Thyroid gland (tissue), 4 donors: Measurements from ENCODE around the gene B4GALT3. TPM values are rescaled to one million over a fixed set of nuclear protein-coding genes. Genes with fewer than 3 reads are reported as not detected.

Experiments
- DNase-seq, 2 donors: peaks; one replicate each; pipeline ENCODE4 v3.0.0-alpha.2; 2019
- H3K27ac ChIP-seq, 3 donors: fragments of 200-600 bp; sonication (generic); 1 replicate in 2 of 3; 2 replicates in 1 of 3; pipeline ENCODE4 v1.5.1; 2016 to 2019; ENCODE audit warnings: mild to moderate bottlenecking in 1 of 3, moderate library complexity in 1 of 3
- H3K27me3 ChIP-seq: fragments of 200-600 bp; sonication (generic); one replicate; pipeline ENCODE4 v1.5.1; 2019
- H3K36me3 ChIP-seq, 2 donors: fragments of 200-600 bp; sonication (generic); one replicate each; pipeline ENCODE4 v1.5.1; 2016 to 2019
- H3K4me1 ChIP-seq, 2 donors: fragments of 200-600 bp; sonication (generic); one replicate each; pipeline ENCODE4 v1.5.1; 2017 to 2019
- H3K4me3 ChIP-seq, 3 donors: fragments of 200-600 bp; sonication (generic); replicated peaks in 1 of 3; 1 replicate in 2 of 3; 2 replicates in 1 of 3; pipeline ENCODE4 v1.5.1; 2016; ENCODE audit warnings: mild to moderate bottlenecking in 1 of 3
- H3K9me3 ChIP-seq: fragments of 200-600 bp; sonication (generic); one replicate; pipeline ENCODE4 v1.5.1; 2017
- CTCF ChIP-seq, 6 experiments: fragments of 200-600 bp in 3 of 6; fragments of 450-650 bp in 3 of 6; sonication (generic) in 3 of 6; IDR thresholded peaks; one replicate each; pipeline ENCODE4 v1.5.1; 2016 to 2019; ENCODE audit warnings: antibody characterized with exemption in 6 of 6, mild to moderate bottlenecking in 2 of 6, inconsistent platforms in 1 of 6, moderate library complexity in 1 of 6
- POLR2A ChIP-seq, 2 donors: fragments of 450-650 bp; IDR thresholded peaks; one replicate each; pipeline ENCODE4 v1.6.1; 2017; ENCODE audit warnings: antibody characterized with exemption in 2 of 2, mild to moderate bottlenecking in 2 of 2, moderate library complexity in 1 of 2
- WGBS, 2 donors: methylation state at CpG; one replicate each; pipeline ENCODE4 v1.1.5; 2017; 5-methylcytosine and 5-hydroxymethylcytosine counted together
- intact Hi-C: fragments of 100-400 bp; cut with DNase I; formaldehyde crosslinking; loops from one replicate; pipeline ENCODE4 v1.15.1; 2023
- total RNA-seq, 4 donors: library from RNA; depleted of rRNA; stranded (reverse); fragments of >200 nt; gene quantifications; one replicate each; pipeline ENCODE4 v1.2.3, GENCODE V29; 2016

The B4GALT3 gene
- total RNA-seq, 4 donors from 2014 or later = 24.1 to 34.0 (median 29.2) TPM

GRCh38 chr1:161185732-161186311 is 8.5 kb upstream of the B4GALT3 start:
- no peak overlapping the region for H3K4me3 ChIP-seq
- DNase-seq = no peak
- H3K9me3 ChIP-seq = no peaks in the 10 kb centered on the region
- H3K36me3 ChIP-seq = no peaks in the 10 kb centered on the region
- intact Hi-C loops = no loop called here
- H3K4me1 ChIP-seq = peaks cover 0 to 8% of the 10 kb centered on the region in 2 donors
- H3K27me3 ChIP-seq = no peaks in the 10 kb centered on the region
- peak overlapping the region in 2 of 3 donors; percentile 54 to 79 for H3K27ac ChIP-seq
- 42 to 54% methylated on average over 2 of the region's 2 CpGs for WGBS, 2 donors
- TF ChIP-seq CTCF (IDR thresholded peaks at IDR 0.05) (no peak), POLR2A (IDR thresholded peaks at IDR 0.05) (no peak)

- intact Hi-C loops = no loop called here
- DNase-seq = peak; percentile 45 to 49
- H3K4me1 ChIP-seq = peaks cover 0 to 8% of the 10 kb centered on the region in 2 donors
- TF ChIP-seq POLR2A (IDR thresholded peaks at IDR 0.05) = no peak
- TF ChIP-seq CTCF (IDR thresholded peaks at IDR 0.05) = no peak
- H3K4me3 ChIP-seq = no peak overlapping the region
- H3K36me3 ChIP-seq = no peaks in the 10 kb centered on the region
- no peaks in the 10 kb centered on the region for H3K9me3 ChIP-seq
- H3K27ac ChIP-seq = peak overlapping the region in 2 of 3 donors; percentile 54 to 79
- no peaks in the 10 kb centered on the region for H3K27me3 ChIP-seq
- WGBS, 2 donors = 21 to 24% methylated on average over 3 of the region's 3 CpGs
These were observed 8.0 kb upstream of the B4GALT3 start for GRCh38 chr1:161185282-161185682.

GRCh38 chr1:161182214-161182613 is 4.9 kb upstream of the B4GALT3 start:
- peaks cover 0 to 15% of the 10 kb centered on the region in 2 donors for H3K4me1 ChIP-seq
- intact Hi-C loops = no loop called here
- DNase-seq = no peak
- H3K27me3 ChIP-seq = no peaks in the 10 kb centered on the region
- H3K4me3 ChIP-seq = no peak overlapping the region
- no peaks in the 10 kb centered on the region for H3K9me3 ChIP-seq
- TF ChIP-seq POLR2A (IDR thresholded peaks at IDR 0.05) (no peak), CTCF (IDR thresholded peaks at IDR 0.05) (no peak)
- WGBS, 2 donors = 95 to 100% methylated on average over 1 of the region's 1 CpG
- H3K36me3 ChIP-seq = no peaks in the 10 kb centered on the region
- no peak overlapping the region for H3K27ac ChIP-seq

GRCh38 chr1:161180639-161181038 is 3.3 kb upstream of the B4GALT3 start:
- H3K27ac ChIP-seq = no peak overlapping the region
- 49 to 62% methylated on average over 1 of the region's 1 CpG for WGBS, 2 donors
- intact Hi-C loops = no loop called here

More at GRCh38 chr1:161180639-161181038, 3.3 kb upstream of the B4GALT3 start:
- TF ChIP-seq POLR2A (IDR thresholded peaks at IDR 0.05) (no peak), CTCF (IDR thresholded peaks at IDR 0.05) (no peak)
- Histone ChIP-seq H3K9me3 (no peaks in the 10 kb centered on the region), H3K4me3 (no peak overlapping the region), H3K27me3 (no peaks in the 10 kb centered on the region), H3K36me3 (no peaks in the 10 kb centered on the region), H3K4me1 (peaks cover 8 to 20% of the 10 kb centered on the region in 2 donors)
- no peak for DNase-seq
